IPS DF 6.9 (cell line): ENCODE measurements around the gene DDC.
"Not testable (repeated sequence)": the region's sequence is repeated elsewhere in the genome, so short reads cannot be mapped to it uniquely, and the experiment has no call there.

ENCODE experiments used
- DNase-seq: peaks from one replicate; pipeline ENCODE4 v3.0.0-alpha.2; 2013; ENCODE audit warnings: low read depth, low spot score
- H3K27ac ChIP-seq: one replicate; pipeline ENCODE4 v1.5.1; 2013; ENCODE audit warnings: low read length, control low read depth
- H3K27me3 ChIP-seq: 2 replicates; pipeline ENCODE4 v1.6.1; 2013; ENCODE audit warnings: mild to moderate bottlenecking, low read length; ENCODE audit not compliant: control insufficient read depth, insufficient read depth
- H3K36me3 ChIP-seq: 2 replicates; pipeline ENCODE4 v1.6.1; 2013; ENCODE audit warnings: low read length; ENCODE audit not compliant: control insufficient read depth, insufficient read depth
- H3K4me1 ChIP-seq: 2 replicates; pipeline ENCODE4 v1.6.1; 2013; ENCODE audit warnings: low read length; ENCODE audit not compliant: control insufficient read depth, insufficient read depth
- H3K4me3 ChIP-seq: 2 replicates; pipeline ENCODE4 v1.5.1; 2013; ENCODE audit warnings: mild to moderate bottlenecking, low read length
- H3K9me3 ChIP-seq: 2 replicates; pipeline ENCODE4 v1.6.1; 2013; ENCODE audit warnings: low read length, inconsistent platforms; ENCODE audit not compliant: control insufficient read depth, insufficient read depth
- WGBS: extraction: QIAGEN DNeasy Blood & Tissue Kit; methylation state at CpG from one replicate; pipeline ENCODE4 v1.1.7; 2013; ENCODE audit warnings: mixed read lengths, missing lambda C conversion rate; ENCODE audit not compliant: insufficient read length, insufficient coverage; 5-methylcytosine and 5-hydroxymethylcytosine counted together

The DDC gene

GRCh38 chr7:50556247-50556991 is 8.8 kb downstream of the DDC start:
- no peak overlapping the region for H3K27ac ChIP-seq
- no CpG with 5 or more reads among the region's 8 CpGs for WGBS
- no peaks in the 10 kb centered on the region for H3K36me3 ChIP-seq
- H3K4me3 ChIP-seq = no peak overlapping the region
- DNase-seq = no peak
- 0 out of 2 replicates have a peak, but pooled peaks cover 1% of the 10 kb centered on the region for H3K4me1 ChIP-seq
- no peaks in the 10 kb centered on the region for H3K27me3 ChIP-seq
- no peaks in the 10 kb centered on the region for H3K9me3 ChIP-seq

GRCh38 chr7:50555594-50556140 is 9.5 kb downstream of the DDC start:
- no peak for DNase-seq
- no peaks in the 10 kb centered on the region for H3K36me3 ChIP-seq
- no peak overlapping the region for H3K27ac ChIP-seq
- no CpG with 5 or more reads among the region's 9 CpGs for WGBS
- H3K4me3 ChIP-seq = no peak overlapping the region
- no peaks in the 10 kb centered on the region for H3K9me3 ChIP-seq
- H3K4me1 ChIP-seq = 0 out of 2 replicates have a peak, but pooled peaks cover under 1% of the 10 kb centered on the region
- no peaks in the 10 kb centered on the region for H3K27me3 ChIP-seq

- Histone ChIP-seq H3K4me3 (no peak overlapping the region), H3K27me3 (no peaks in the 10 kb centered on the region), H3K4me1 (no peaks in the 10 kb centered on the region), H3K27ac (no peak overlapping the region), H3K9me3 (no peaks in the 10 kb centered on the region), H3K36me3 (no peaks in the 10 kb centered on the region)
- no peak for DNase-seq
- WGBS = no CpG with 5 or more reads among the region's 14 CpGs
These were observed 10.5 kb downstream of the DDC start for GRCh38 chr7:50554431-50555322.

GRCh38 chr7:50553973-50554372 is 11.2 kb downstream of the DDC start:
- no CpG with 5 or more reads among the region's 3 CpGs for WGBS
- no peak overlapping the region for H3K4me3 ChIP-seq
- no peak overlapping the region for H3K27ac ChIP-seq
- no peak for DNase-seq
- H3K9me3 ChIP-seq = no peaks in the 10 kb centered on the region
- no peaks in the 10 kb centered on the region for H3K4me1 ChIP-seq
- no peaks in the 10 kb centered on the region for H3K36me3 ChIP-seq
- no peaks in the 10 kb centered on the region for H3K27me3 ChIP-seq

GRCh38 chr7:50552921-50553320 is 12.3 kb downstream of the DDC start:
- Histone ChIP-seq H3K36me3 (no peaks in the 10 kb centered on the region), H3K27ac (no peak overlapping the region)
- no peak for DNase-seq

GRCh38 chr7:50552139-50552538 is 13.1 kb downstream of the DDC start:
- no peaks in the 10 kb centered on the region for H3K36me3 ChIP-seq
- DNase-seq = no peak
- H3K9me3 ChIP-seq = no peaks in the 10 kb centered on the region
- no peaks in the 10 kb centered on the region for H3K27me3 ChIP-seq
- no CpG with 5 or more reads among the region's 4 CpGs for WGBS
- no peak overlapping the region for H3K27ac ChIP-seq
- no peak overlapping the region for H3K4me3 ChIP-seq
- no peaks in the 10 kb centered on the region for H3K4me1 ChIP-seq

More at GRCh38 chr7:50552921-50553320, 12.3 kb downstream of the DDC start:
- no peaks in the 10 kb centered on the region for H3K27me3 ChIP-seq
- H3K4me1 ChIP-seq = no peaks in the 10 kb centered on the region
- WGBS = no CpG with 5 or more reads among the region's 4 CpGs
- no peaks in the 10 kb centered on the region for H3K9me3 ChIP-seq
- no peak overlapping the region for H3K4me3 ChIP-seq

- not testable (repeated sequence) for H3K9me3 ChIP-seq, H3K27me3 ChIP-seq, H3K4me1 ChIP-seq, DNase-seq, H3K4me3 ChIP-seq, H3K36me3 ChIP-seq, H3K27ac ChIP-seq
- no CpG with 5 or more reads among the region's 4 CpGs for WGBS
These were observed 19.6 kb downstream of the DDC start for GRCh38 chr7:50545613-50546012.

- no CpG with 5 or more reads among the region's 6 CpGs for WGBS
- no peak overlapping the region for H3K4me3 ChIP-seq
- no peak overlapping the region for H3K27ac ChIP-seq
- no peaks in the 10 kb centered on the region for H3K4me1 ChIP-seq
- no peaks in the 10 kb centered on the region for H3K27me3 ChIP-seq
- DNase-seq = no peak
- no peaks in the 10 kb centered on the region for H3K9me3 ChIP-seq
- no peaks in the 10 kb centered on the region for H3K36me3 ChIP-seq
These were observed 20.2 kb downstream of the DDC start for GRCh38 chr7:50544992-50545391.

- no peaks in the 10 kb centered on the region for H3K9me3 ChIP-seq
- H3K4me1 ChIP-seq = no peaks in the 10 kb centered on the region
- no CpG with 5 or more reads among the region's 18 CpGs for WGBS
These were observed 21.3 kb downstream of the DDC start for GRCh38 chr7:50543776-50544442.

GRCh38 chr7:50542132-50542531 is 23.1 kb downstream of the DDC start:
- WGBS = no CpG with 5 or more reads among the region's 11 CpGs
- Histone ChIP-seq H3K27ac (no peak overlapping the region), H3K4me1 (no peaks in the 10 kb centered on the region), H3K4me3 (no peak overlapping the region), H3K9me3 (no peaks in the 10 kb centered on the region), H3K36me3 (no peaks in the 10 kb centered on the region), H3K27me3 (no peaks in the 10 kb centered on the region)
- no peak for DNase-seq

More at GRCh38 chr7:50543776-50544442, 21.3 kb downstream of the DDC start:
- H3K4me3 ChIP-seq = no peak overlapping the region
- no peak overlapping the region for H3K27ac ChIP-seq
- no peaks in the 10 kb centered on the region for H3K36me3 ChIP-seq
- no peaks in the 10 kb centered on the region for H3K27me3 ChIP-seq
- DNase-seq = no peak
